ENCODE measurements around the gene ZBTB45. TPM values are rescaled to one million over a fixed set of nuclear protein-coding genes. Genes with fewer than 3 reads are reported as not detected.

Gene ZBTB45
- total and polyA plus RNA-seq, 9 of the 15 experiments (the other 6 are each of a cell fraction or from before 2014, with no cell fraction given), result 0.08 to 16.1 (median 1.8) TPM

GRCh38 chr19:58474997-58475713 lies 44.5 kb downstream of the ZBTB45 start (continued):
- TF ChIP-seq SMARCE1 (IDR thresholded peaks at IDR 0.05), result 0 out of 2 replicates have a peak, but pooled peaks have one; percentile 30
- TF ChIP-seq ZNF76 (CRISPR knock-in tag; IDR thresholded peaks at IDR 0.05; ENCODE audit: borderline replicate concordance), result no peak
- TF ChIP-seq GTF2A2 (tag; IDR thresholded peaks at IDR 0.05), result no peak
- TF ChIP-seq YY1 (IDR thresholded peaks at IDR 0.05; ENCODE audit: borderline replicate concordance in 1 of 3, control insufficient read depth in 1 of 3, extremely low read depth in 1 of 3, insufficient read depth in 3 of 3, insufficient read length in 1 of 3, insufficient replicate concordance in 2 of 3, low read depth in 1 of 3, low read length in 2 of 3), result peak in 1 of 3 experiments; percentile 56
- TF ChIP-seq CSDE1 (IDR thresholded peaks at IDR 0.05), result peak in 1 of 2 experiments; percentile 72; a peak in 2 of 4 replicates
- peak; percentile 57; the same call in 1 of the 2 replicates for TF ChIP-seq CREM (IDR thresholded peaks at IDR 0.05; ENCODE audit: low read depth)
- TF ChIP-seq CBFA2T3 (IDR thresholded peaks at IDR 0.05), result no peak
- TF ChIP-seq NFE2L1 (tag; IDR thresholded peaks at IDR 0.05; ENCODE audit: borderline replicate concordance, low read depth), result no peak
- no peak for TF ChIP-seq ZNF134 (CRISPR knock-in tag; conservative IDR thresholded peaks at IDR 0.05)
- TF ChIP-seq, protein P1, sequence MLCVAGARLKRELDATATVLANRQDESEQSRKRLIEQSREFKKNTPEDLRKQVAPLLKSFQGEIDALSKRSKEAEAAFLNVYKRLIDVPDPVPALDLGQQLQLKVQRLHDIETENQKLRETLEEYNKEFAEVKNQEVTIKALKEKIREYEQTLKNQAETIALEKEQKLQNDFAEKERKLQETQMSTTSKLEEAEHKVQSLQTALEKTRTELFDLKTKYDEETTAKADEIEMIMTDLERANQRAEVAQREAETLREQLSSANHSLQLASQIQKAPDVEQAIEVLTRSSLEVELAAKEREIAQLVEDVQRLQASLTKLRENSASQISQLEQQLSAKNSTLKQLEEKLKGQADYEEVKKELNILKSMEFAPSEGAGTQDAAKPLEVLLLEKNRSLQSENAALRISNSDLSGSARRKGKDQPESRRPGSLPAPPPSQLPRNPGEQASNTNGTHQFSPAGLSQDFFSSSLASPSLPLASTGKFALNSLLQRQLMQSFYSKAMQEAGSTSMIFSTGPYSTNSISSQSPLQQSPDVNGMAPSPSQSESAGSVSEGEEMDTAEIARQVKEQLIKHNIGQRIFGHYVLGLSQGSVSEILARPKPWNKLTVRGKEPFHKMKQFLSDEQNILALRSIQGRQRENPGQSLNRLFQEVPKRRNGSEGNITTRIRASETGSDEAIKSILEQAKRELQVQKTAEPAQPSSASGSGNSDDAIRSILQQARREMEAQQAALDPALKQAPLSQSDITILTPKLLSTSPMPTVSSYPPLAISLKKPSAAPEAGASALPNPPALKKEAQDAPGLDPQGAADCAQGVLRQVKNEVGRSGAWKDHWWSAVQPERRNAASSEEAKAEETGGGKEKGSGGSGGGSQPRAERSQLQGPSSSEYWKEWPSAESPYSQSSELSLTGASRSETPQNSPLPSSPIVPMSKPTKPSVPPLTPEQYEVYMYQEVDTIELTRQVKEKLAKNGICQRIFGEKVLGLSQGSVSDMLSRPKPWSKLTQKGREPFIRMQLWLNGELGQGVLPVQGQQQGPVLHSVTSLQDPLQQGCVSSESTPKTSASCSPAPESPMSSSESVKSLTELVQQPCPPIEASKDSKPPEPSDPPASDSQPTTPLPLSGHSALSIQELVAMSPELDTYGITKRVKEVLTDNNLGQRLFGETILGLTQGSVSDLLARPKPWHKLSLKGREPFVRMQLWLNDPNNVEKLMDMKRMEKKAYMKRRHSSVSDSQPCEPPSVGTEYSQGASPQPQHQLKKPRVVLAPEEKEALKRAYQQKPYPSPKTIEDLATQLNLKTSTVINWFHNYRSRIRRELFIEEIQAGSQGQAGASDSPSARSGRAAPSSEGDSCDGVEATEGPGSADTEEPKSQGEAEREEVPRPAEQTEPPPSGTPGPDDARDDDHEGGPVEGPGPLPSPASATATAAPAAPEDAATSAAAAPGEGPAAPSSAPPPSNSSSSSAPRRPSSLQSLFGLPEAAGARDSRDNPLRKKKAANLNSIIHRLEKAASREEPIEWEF (CRISPR knock-in tag; IDR thresholded peaks at IDR 0.05), result no peak
- TF ChIP-seq E2F5 (CRISPR knock-in tag; IDR thresholded peaks at IDR 0.05), result no peak
- TF ChIP-seq ZBTB1 (CRISPR knock-in tag; IDR thresholded peaks at IDR 0.05; ENCODE audit: borderline replicate concordance, low read depth), result no peak
- no peak for TF ChIP-seq ZFP91 (CRISPR knock-in tag; IDR thresholded peaks at IDR 0.05)
- TF ChIP-seq, protein P2, sequence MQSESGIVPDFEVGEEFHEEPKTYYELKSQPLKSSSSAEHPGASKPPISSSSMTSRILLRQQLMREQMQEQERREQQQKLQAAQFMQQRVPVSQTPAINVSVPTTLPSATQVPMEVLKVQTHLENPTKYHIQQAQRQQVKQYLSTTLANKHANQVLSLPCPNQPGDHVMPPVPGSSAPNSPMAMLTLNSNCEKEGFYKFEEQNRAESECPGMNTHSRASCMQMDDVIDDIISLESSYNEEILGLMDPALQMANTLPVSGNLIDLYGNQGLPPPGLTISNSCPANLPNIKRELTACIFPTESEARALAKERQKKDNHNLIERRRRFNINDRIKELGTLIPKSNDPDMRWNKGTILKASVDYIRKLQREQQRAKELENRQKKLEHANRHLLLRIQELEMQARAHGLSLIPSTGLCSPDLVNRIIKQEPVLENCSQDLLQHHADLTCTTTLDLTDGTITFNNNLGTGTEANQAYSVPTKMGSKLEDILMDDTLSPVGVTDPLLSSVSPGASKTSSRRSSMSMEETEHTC (IDR thresholded peaks at IDR 0.05), result no peak
- no peak for TF ChIP-seq STAG1 (CRISPR knock-in tag; IDR thresholded peaks at IDR 0.05; ENCODE audit: borderline replicate concordance)
- peak; percentile 34; the same call in 1 of the 2 replicates for TF ChIP-seq CHD2 (IDR thresholded peaks at IDR 0.05; ENCODE audit: low read depth, low read length)

Measured in K562 (cell line).